ENCODE measurements around the gene MACROD2.

Gene MACROD2

GRCh38 chr20:15056246-15056645 is 1060.9 kb downstream of the MACROD2 start:
- DNase-seq (ENCODE audit: low read depth): no peak

GRCh38 chr20:15058841-15059240 is 1063.5 kb downstream of the MACROD2 start:
- DNase-seq (ENCODE audit: low read depth): no peak

- no peak for DNase-seq (ENCODE audit: low read depth)
Measured at GRCh38 chr20:15059438-15059837, 1064.1 kb downstream of the MACROD2 start.

- no peak for DNase-seq (ENCODE audit: low read depth)
Measured at GRCh38 chr20:15060265-15061060, 1065.1 kb downstream of the MACROD2 start.

- DNase-seq (ENCODE audit: low read depth): no peak
Measured at GRCh38 chr20:15061061-15061430, 1065.7 kb downstream of the MACROD2 start.

GRCh38 chr20:15061955-15062354 is 1066.6 kb downstream of the MACROD2 start:
- DNase-seq (ENCODE audit: low read depth): no peak

- no peak for DNase-seq (ENCODE audit: low read depth)
Measured at GRCh38 chr20:15063081-15063480, 1067.8 kb downstream of the MACROD2 start.

- no peak for DNase-seq (ENCODE audit: low read depth)
Measured at GRCh38 chr20:15064741-15065140, 1069.4 kb downstream of the MACROD2 start.

GRCh38 chr20:15065794-15066193 is 1070.5 kb downstream of the MACROD2 start:
- DNase-seq (ENCODE audit: low read depth): no peak

GRCh38 chr20:15068486-15068885 is 1073.2 kb downstream of the MACROD2 start:
- no peak for DNase-seq (ENCODE audit: low read depth)

- no peak for DNase-seq (ENCODE audit: low read depth)
Measured at GRCh38 chr20:15069355-15069754, 1074.0 kb downstream of the MACROD2 start.

- DNase-seq (ENCODE audit: low read depth): no peak
Measured at GRCh38 chr20:15071085-15071808, 1075.9 kb downstream of the MACROD2 start.

GRCh38 chr20:15072316-15072715 is 1077.0 kb downstream of the MACROD2 start:
- no peak for DNase-seq (ENCODE audit: low read depth)

- no peak for DNase-seq (ENCODE audit: low read depth)
Measured at GRCh38 chr20:15075586-15075985, 1080.3 kb downstream of the MACROD2 start.

GRCh38 chr20:15076785-15077184 is 1081.5 kb downstream of the MACROD2 start:
- no peak for DNase-seq (ENCODE audit: low read depth)

- DNase-seq (ENCODE audit: low read depth): no peak
Measured at GRCh38 chr20:15077733-15078250, 1082.5 kb downstream of the MACROD2 start.

- DNase-seq (ENCODE audit: low read depth): no peak
Measured at GRCh38 chr20:15079594-15080340, 1084.5 kb downstream of the MACROD2 start.

GRCh38 chr20:15081261-15081660 is 1085.9 kb downstream of the MACROD2 start:
- DNase-seq (ENCODE audit: low read depth): no peak

GRCh38 chr20:15091421-15092037 is 1096.2 kb downstream of the MACROD2 start:
- DNase-seq (ENCODE audit: low read depth): no peak

GRCh38 chr20:15098351-15098750 is 1103.0 kb downstream of the MACROD2 start:
- DNase-seq (ENCODE audit: low read depth): no peak

- no peak for DNase-seq (ENCODE audit: low read depth)
Measured at GRCh38 chr20:15099130-15099529, 1103.8 kb downstream of the MACROD2 start.

- DNase-seq (ENCODE audit: low read depth): no peak
Measured at GRCh38 chr20:15100506-15101160, 1105.3 kb downstream of the MACROD2 start.

Measured in stimulated activated CD8-positive, alpha-beta memory T cell treated with anti-CD3 and anti-CD28 coated beads, Interleukin-15, amount 100 ng/mL, for 1 hour (primary cell).